Upper lobe of right lung (tissue), 1 donor: ENCODE measurements around the gene TM2D3. TPM values are rescaled to one million over a fixed set of nuclear protein-coding genes. Genes with fewer than 3 reads are reported as not detected.
"Not testable (repeated sequence)": the region's sequence is repeated elsewhere in the genome, so short reads cannot be mapped to it uniquely, and the experiment has no call there.

Experiments used
- ATAC-seq: fragments of 200-7000 bp; cut with Tn5 transposase; one replicate; pipeline ENCODE4 v1.9.1; 2020; ENCODE audit warnings: mild to moderate bottlenecking, moderate library complexity
- DNase-seq: peaks from one replicate; pipeline ENCODE4 v3.0.0-alpha.2; 2020
- H3K27ac ChIP-seq: fragments of 200-600 bp; one replicate; pipeline ENCODE4 v1.8.0; 2022
- H3K27me3 ChIP-seq: fragments of 200-600 bp; one replicate; pipeline ENCODE4 v1.8.0; 2022; ENCODE audit warnings: mild to moderate bottlenecking
- H3K36me3 ChIP-seq: fragments of 200-600 bp; one replicate; pipeline ENCODE4 v1.8.0; 2022
- H3K4me1 ChIP-seq: fragments of 200-600 bp; one replicate; pipeline ENCODE4 v1.8.0; 2022
- H3K4me3 ChIP-seq: fragments of 200-600 bp; one replicate; pipeline ENCODE4 v1.8.0; 2022; ENCODE audit warnings: mild to moderate bottlenecking
- H3K9me3 ChIP-seq: fragments of 200-600 bp; one replicate; pipeline ENCODE4 v1.8.0; 2022
- intact Hi-C: fragments of 100-400 bp; cut with DNase I; formaldehyde crosslinking; loops from one replicate; pipeline ENCODE4 v1.11.0; 2022
- total RNA-seq: library from RNA; stranded (reverse); fragmentation: NEBNext Ultra II Directional; extraction: Animal tissue kit (Norgen Biotek cat#: 25700); gene quantifications from one replicate; pipeline ENCODE4 v1.2.1, GENCODE V29; 2021
- TF ChIP-seq, protein P1 (sequence below): fragments of 200-600 bp; IDR thresholded peaks from one replicate; pipeline ENCODE4 v1.8.0; 2022; ENCODE audit warnings: antibody characterized with exemption
- donor health status: DM: no; HTN: yes; CAD: no; lungs with severe emphysema.

TM2D3 gene
- total RNA-seq, 1 donor from 2014 or later = 47.4 TPM

DNA sequence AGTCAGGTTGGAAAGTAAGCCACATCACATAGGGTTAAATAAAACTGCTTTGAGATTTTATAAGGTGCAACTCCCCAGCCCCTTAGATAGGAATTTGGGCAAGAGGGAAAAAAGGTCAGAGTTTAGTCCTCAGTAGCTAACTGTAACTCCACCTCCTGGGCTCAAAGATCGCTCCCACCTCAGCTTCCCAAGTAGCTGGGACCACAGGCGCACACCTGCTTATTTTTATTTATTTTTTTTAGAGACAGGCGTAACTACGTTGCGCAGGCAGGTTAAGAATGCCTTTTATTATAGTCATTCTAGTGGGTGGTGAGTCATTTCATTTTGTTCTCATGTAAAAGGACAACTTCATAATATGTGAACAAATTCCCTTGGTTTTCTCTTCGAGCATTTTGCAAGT lies 14.7 kb downstream of the TM2D3 start:
- Histone ChIP-seq H3K36me3 (peaks cover 40% of the 10 kb centered on the region), H3K9me3 (no peaks in the 10 kb centered on the region), H3K4me3 (no peak overlapping the region), H3K27ac (no peak overlapping the region), H3K4me1 (peaks cover 8% of the 10 kb centered on the region), H3K27me3 (no peaks in the 10 kb centered on the region)
- DNase-seq = no peak
- no peak for ATAC-seq
- intact Hi-C loops = no loop called here
- TF ChIP-seq, protein P1, sequence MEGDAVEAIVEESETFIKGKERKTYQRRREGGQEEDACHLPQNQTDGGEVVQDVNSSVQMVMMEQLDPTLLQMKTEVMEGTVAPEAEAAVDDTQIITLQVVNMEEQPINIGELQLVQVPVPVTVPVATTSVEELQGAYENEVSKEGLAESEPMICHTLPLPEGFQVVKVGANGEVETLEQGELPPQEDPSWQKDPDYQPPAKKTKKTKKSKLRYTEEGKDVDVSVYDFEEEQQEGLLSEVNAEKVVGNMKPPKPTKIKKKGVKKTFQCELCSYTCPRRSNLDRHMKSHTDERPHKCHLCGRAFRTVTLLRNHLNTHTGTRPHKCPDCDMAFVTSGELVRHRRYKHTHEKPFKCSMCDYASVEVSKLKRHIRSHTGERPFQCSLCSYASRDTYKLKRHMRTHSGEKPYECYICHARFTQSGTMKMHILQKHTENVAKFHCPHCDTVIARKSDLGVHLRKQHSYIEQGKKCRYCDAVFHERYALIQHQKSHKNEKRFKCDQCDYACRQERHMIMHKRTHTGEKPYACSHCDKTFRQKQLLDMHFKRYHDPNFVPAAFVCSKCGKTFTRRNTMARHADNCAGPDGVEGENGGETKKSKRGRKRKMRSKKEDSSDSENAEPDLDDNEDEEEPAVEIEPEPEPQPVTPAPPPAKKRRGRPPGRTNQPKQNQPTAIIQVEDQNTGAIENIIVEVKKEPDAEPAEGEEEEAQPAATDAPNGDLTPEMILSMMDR = no peak

DNA sequence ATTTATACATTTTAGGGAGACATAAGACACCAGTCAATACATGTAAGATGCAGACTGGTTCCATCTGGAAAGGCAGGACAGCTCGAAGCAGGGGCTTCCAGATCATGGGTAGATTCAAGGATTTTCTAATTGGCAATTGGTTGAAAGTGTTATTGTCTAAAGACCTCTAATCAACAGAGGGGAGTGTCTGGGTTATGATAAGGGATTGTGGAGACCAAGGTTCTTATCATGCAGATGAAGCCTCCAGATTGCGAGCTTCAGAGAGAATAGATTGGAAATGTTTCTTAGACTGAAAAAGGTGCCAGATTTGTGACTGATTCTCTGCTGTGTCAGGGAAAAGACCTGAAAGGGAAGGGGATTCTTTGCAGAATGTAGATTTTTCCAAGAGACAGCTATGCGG lies 15.1 kb downstream of the TM2D3 start:
- intact Hi-C loops = no loop called here
- peaks cover 8% of the 10 kb centered on the region for H3K4me1 ChIP-seq
- no peak overlapping the region for H3K4me3 ChIP-seq
- peaks cover 38% of the 10 kb centered on the region for H3K36me3 ChIP-seq
- H3K27me3 ChIP-seq = no peaks in the 10 kb centered on the region
- TF ChIP-seq, protein P1 = no peak
- no peak for ATAC-seq
- H3K27ac ChIP-seq = no peak overlapping the region
- H3K9me3 ChIP-seq = no peaks in the 10 kb centered on the region
- no peak for DNase-seq

DNA sequence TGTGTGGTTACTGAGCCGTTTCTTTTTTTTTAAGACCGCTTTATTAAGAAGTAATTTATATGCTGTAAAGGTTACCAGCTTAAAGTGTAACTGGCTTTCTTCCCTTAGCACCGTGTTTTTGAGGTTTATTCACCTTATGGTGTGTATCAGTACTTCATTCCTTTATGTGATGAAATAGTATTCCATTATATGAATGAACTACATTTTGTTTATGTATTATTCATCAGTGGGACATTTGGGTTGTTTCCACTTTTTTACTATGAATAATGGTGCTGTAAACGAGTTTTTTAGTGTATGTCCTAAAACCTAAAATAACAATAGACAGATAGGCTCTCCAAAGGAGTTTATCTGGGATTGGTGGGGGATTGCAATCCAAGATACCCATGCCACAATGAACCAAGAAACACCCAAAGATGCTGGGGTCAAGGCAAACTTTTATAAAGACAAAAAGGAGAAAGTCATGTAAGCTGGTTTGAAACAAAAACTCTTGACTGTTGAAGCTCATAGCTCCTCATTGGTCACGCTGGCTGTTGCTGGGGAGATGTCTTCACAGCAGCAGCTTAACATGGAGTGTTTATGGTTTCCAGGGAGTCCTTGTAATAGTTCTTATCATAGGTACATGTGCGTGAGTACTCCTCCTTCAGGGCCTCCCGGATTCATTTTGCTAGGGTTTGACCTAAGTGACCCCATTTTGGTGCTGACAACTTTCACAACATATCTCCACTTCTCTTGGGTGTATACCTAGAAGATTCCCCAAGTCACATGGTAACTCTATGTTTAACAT lies 16.0 kb downstream of the TM2D3 start:
- Histone ChIP-seq H3K36me3 (peaks cover 31% of the 10 kb centered on the region), H3K4me3 (no peak overlapping the region), H3K4me1 (no peaks in the 10 kb centered on the region), H3K27me3 (no peaks in the 10 kb centered on the region), H3K9me3 (no peaks in the 10 kb centered on the region), H3K27ac (no peak overlapping the region)
- intact Hi-C loops = no loop called here
- ATAC-seq = no peak
- TF ChIP-seq, protein P1 = no peak
- no peak for DNase-seq

DNA sequence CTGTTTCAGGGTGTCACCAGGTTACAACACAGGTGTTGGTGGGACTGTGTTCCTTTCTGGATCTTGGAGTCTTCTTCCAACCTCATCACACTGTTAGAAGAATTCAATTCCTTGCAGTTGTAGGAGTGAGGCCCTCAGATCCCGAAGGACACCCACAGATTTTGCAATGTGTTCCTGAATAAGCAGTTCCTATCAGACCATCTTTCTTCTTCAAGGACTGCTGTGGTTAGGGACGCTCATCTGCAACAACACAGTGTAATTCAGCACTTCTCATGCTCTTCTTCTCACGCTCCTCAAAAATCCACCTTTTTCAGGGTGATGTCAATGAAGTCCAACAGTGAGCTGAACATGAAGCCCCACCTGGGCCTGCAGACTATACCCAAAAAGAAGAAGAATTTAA lies 18.8 kb downstream of the TM2D3 start:
- Histone ChIP-seq H3K4me1 (no peaks in the 10 kb centered on the region), H3K27me3 (no peaks in the 10 kb centered on the region), H3K4me3 (no peak overlapping the region), H3K9me3 (no peaks in the 10 kb centered on the region), H3K27ac (no peak overlapping the region), H3K36me3 (peaks cover 11% of the 10 kb centered on the region)
- TF ChIP-seq, protein P1 = no peak
- ATAC-seq (no peak), DNase-seq (no peak)
- intact Hi-C loops = no loop called here

DNA sequence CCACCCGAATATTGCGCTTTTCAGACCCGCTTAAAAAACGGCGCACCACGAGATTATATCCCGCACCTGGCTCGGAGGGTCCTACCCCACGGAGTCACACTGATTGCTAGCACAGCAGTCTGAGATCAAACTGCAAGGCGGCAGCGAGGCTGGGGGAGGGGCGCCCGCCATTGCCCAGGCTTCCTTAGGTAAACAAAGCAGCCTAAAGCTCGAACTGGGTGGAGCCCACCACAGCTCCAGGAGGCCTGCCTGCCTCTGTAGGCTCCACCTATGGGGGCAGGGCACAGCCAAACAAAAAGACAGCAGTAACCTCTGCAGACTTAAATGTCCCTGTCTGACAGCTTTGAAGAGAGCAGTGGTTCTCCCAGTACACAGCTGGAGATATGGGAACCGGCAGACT lies 25.5 kb downstream of the TM2D3 start:
- H3K4me1 ChIP-seq, intact Hi-C loops, H3K36me3 ChIP-seq, H3K4me3 ChIP-seq, H3K27ac ChIP-seq, ATAC-seq, H3K27me3 ChIP-seq, DNase-seq, H3K9me3 ChIP-seq: not testable (repeated sequence)

DNA sequence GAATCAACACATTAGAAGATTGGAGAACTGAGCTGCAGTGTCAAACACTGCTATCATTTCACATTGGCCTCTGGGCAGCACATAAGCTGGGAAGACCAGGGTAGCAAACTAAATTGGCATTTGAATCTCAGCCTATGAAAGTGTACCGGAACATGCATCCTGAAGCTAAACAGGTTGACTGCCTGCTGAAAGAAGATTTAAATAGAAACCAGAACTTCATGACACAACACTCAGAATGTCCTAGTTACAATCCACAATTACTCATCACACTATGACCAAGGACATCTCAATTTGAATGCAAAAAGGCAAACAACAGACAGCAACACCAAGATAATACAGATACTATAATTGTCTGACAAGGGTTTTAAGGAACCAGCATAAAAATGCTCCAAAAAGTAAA lies 26.2 kb downstream of the TM2D3 start:
- DNase-seq (no peak), ATAC-seq (no peak)
- Histone ChIP-seq H3K27me3 (no peaks in the 10 kb centered on the region), H3K4me1 (no peaks in the 10 kb centered on the region), H3K36me3 (no peaks in the 10 kb centered on the region), H3K27ac (no peak overlapping the region), H3K4me3 (no peak overlapping the region), H3K9me3 (no peaks in the 10 kb centered on the region)
- TF ChIP-seq, protein P1 = no peak
- intact Hi-C loops = no loop called here
